Activated T-cell treated with anti-CD3 and anti-CD28 coated beads, Interleukin-2, amount 50 U/mL, for 24 hours (primary cell): Measurements from ENCODE around the gene GGTLC1.

ENCODE experiments used
- DNase-seq: peaks from one replicate; pipeline ENCODE4 v3.0.0-alpha.2; 2020
- H3K27ac Mint-ChIP-seq: 2 replicates; pipeline ENCODE4 v1.8.0; 2020; ENCODE audit warnings: mild to moderate bottlenecking, mixed read lengths
- H3K27me3 Mint-ChIP-seq: 2 replicates; pipeline ENCODE4 v1.8.0; 2020; ENCODE audit warnings: mixed read lengths
- H3K36me3 Mint-ChIP-seq: 2 replicates; pipeline ENCODE4 v1.8.0; 2020; ENCODE audit warnings: low read depth, mixed read lengths
- H3K4me1 Mint-ChIP-seq: 2 replicates; pipeline ENCODE4 v1.8.0; 2020; ENCODE audit warnings: low read depth, mixed read lengths
- H3K4me3 Mint-ChIP-seq: 2 replicates; pipeline ENCODE4 v1.8.0; 2020; ENCODE audit warnings: mild to moderate bottlenecking, moderate library complexity, mixed read lengths
- H3K9me3 Mint-ChIP-seq: 2 replicates; pipeline ENCODE4 v1.8.0; 2020; ENCODE audit warnings: mixed read lengths

GGTLC1 gene

DNA sequence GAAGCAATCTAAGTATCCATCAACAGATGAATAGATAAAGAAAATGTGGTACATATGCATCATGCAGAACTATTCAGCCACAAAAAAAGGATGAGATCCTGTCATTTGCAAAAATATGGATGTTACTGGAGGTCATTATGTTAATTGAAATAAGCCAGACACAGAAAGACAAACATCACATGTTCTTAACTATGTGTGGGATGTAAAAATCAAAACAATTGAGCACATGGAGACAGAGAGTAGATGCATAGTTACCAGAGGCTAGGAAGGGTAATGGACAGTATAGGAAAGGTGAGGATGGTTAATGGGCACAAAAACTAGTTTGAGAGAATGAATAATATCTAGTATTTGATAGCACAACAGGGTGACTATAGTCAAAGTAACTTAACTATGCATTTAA, 26.3 kb downstream of the GGTLC1 start:
- Mint-ChIP-seq H3K4me3 (no peak overlapping the region), H3K36me3 (no peaks in the 10 kb centered on the region), H3K27ac (no peak overlapping the region), H3K9me3 (peaks cover 12% of the 10 kb centered on the region), H3K4me1 (no peaks in the 10 kb centered on the region), H3K27me3 (peaks cover 27% of the 10 kb centered on the region)
- DNase-seq, result no peak

DNA sequence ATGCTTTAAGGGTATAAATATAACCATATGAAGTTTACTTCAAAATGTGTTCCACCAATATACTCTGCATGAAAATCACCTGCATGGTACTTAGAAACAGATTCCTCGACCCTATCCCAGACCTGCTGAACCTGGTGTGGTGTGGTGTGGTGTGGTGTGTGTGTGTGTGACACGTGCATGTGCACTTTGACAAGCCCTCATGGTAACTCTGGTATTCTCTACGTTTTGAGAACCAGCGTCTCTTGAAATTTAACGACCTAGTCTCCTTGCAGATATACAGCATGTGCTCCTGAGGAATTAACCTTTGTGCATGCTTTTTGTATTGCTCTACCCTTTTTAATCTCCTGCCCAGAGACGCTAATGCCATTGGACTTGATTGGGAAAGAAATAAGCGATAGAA, 29.5 kb downstream of the GGTLC1 start:
- Mint-ChIP-seq H3K27me3 (peaks cover 24% of the 10 kb centered on the region), H3K4me3 (no peak overlapping the region), H3K27ac (no peak overlapping the region), H3K4me1 (no peaks in the 10 kb centered on the region), H3K9me3 (peaks cover 4% of the 10 kb centered on the region), H3K36me3 (no peaks in the 10 kb centered on the region)
- DNase-seq, result no peak

DNA sequence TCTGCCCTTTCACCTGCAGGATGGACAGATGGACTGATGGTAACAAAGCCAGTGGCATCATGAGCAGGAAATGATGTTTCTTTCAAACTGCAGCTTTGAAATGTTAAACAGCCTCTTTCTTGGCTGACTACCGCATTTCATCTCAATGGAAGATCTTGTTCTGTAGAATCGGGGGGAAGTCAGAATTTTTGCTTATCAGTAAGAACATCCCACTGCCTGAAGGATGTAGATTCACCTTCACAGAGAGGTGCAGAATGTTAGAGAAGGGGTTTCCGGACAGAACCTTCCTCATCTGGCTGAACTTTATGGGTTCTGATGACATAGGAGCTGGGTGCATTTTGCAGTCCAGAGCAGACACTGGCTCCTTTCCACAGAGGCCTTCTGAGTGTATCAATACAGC, 32.7 kb downstream of the GGTLC1 start:
- Mint-ChIP-seq H3K27ac (no peak overlapping the region), H3K4me3 (no peak overlapping the region), H3K4me1 (no peaks in the 10 kb centered on the region), H3K36me3 (no peaks in the 10 kb centered on the region), H3K9me3 (no peaks in the 10 kb centered on the region), H3K27me3 (peaks cover 32% of the 10 kb centered on the region)
- no peak for DNase-seq

DNA sequence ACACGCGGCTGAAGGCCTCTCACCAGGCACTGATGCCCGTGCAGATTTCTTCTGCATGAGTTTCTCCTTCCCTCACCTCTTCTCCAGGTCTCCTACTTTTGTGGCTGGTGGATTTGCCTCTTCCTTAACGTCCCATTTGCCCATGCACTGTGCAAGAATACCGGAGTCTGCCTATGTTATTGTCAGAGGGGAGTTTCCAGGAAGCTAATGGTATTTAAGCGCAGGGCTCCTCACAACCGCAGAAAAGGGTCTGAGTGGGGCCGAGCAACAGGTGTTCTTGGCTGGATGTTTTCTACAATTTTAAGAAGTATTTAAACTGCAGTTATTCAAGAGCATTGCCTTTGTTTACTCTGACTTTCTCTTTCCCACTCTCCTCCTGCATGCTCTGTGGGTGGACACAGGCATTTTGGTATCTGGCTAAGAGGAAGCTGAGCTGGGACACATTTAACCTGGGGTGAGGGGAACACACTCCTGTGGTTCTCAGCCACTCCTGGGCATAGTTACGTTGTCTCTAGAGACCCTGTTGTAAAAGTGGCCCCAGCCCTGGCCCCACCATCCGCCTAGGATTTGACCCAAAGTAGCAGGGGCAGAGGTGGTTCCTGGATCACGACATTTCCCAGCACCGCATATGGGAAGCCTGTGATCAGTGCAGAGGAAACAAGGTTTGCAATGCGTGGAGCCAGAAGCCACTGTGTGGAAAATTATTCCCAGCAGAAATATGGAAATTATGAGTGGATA, 34.4 kb downstream of the GGTLC1 start:
- Mint-ChIP-seq H3K36me3 (no peaks in the 10 kb centered on the region), H3K27me3 (peaks cover 31% of the 10 kb centered on the region), H3K9me3 (no peaks in the 10 kb centered on the region), H3K4me3 (no peak overlapping the region), H3K27ac (no peak overlapping the region), H3K4me1 (no peaks in the 10 kb centered on the region)
- no peak for DNase-seq

DNA sequence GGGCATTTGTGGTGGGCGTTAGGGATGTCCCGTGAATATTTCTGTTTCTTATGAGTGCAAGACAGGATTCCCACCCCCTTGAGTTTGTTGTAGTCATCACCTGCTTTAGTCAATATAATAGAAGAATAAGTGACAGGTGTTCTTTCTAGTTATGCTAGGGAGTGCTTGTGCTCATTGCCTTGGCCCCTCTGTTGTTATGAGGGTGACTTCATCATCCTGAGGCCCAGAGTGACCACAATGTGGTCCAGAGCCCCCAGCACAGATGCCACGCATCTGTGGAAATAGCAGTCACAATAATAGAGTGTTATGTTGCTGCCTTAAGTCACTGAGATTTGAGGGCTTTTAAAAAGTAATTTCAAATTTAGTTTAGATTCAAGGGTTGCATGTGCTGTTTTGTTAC, 42.4 kb downstream of the GGTLC1 start:
- Mint-ChIP-seq H3K27me3 (peaks cover 11% of the 10 kb centered on the region), H3K4me3 (no peak overlapping the region), H3K9me3 (no peaks in the 10 kb centered on the region), H3K36me3 (no peaks in the 10 kb centered on the region), H3K4me1 (no peaks in the 10 kb centered on the region), H3K27ac (no peak overlapping the region)
- no peak for DNase-seq

DNA sequence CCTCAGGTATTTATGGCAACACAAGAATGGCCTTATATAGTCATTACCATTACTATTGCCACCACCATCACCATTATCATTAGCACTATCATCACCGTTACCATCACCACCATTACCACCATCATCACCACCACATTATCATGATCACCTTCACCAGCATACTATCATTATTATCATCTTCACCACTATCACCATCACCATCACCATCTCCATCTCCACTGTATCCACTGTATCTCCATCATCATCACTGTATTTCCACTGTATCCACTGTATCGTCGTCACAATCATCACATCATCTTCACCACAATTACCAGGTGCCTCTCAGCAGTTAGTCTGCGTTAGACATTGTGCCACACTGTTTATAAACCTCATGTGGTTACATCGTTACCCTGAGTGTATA, 45.3 kb downstream of the GGTLC1 start:
- no peak overlapping the region for H3K4me3 Mint-ChIP-seq
- H3K27me3 Mint-ChIP-seq, result no peaks in the 10 kb centered on the region
- no peak for DNase-seq
- H3K36me3 Mint-ChIP-seq, result no peaks in the 10 kb centered on the region
- H3K27ac Mint-ChIP-seq, result no peak overlapping the region
- H3K4me1 Mint-ChIP-seq, result no peaks in the 10 kb centered on the region
- no peaks in the 10 kb centered on the region for H3K9me3 Mint-ChIP-seq

DNA sequence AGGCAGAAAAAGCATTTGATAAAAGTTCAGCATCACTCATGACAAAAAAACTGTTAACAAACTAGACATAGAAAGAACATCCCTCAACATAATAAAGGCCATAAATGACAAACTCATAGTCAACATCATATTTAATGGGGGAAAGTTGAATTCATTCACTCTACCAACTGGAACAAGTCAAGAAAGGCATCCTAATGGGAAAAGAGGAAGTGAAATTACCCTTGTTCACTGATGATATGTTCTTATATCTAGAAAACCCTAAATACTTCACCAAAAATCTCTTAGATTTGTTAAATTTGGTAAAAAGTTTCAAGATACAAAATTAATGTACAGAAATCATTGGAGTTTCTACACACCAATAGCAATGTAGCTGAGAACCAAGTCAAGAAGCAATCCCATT, 48.9 kb downstream of the GGTLC1 start:
- H3K9me3 Mint-ChIP-seq, result no peaks in the 10 kb centered on the region
- H3K27me3 Mint-ChIP-seq, result no peaks in the 10 kb centered on the region
- no peak for DNase-seq
- no peaks in the 10 kb centered on the region for H3K36me3 Mint-ChIP-seq
- no peak overlapping the region for H3K27ac Mint-ChIP-seq
- H3K4me3 Mint-ChIP-seq, result no peak overlapping the region
- no peaks in the 10 kb centered on the region for H3K4me1 Mint-ChIP-seq

DNA sequence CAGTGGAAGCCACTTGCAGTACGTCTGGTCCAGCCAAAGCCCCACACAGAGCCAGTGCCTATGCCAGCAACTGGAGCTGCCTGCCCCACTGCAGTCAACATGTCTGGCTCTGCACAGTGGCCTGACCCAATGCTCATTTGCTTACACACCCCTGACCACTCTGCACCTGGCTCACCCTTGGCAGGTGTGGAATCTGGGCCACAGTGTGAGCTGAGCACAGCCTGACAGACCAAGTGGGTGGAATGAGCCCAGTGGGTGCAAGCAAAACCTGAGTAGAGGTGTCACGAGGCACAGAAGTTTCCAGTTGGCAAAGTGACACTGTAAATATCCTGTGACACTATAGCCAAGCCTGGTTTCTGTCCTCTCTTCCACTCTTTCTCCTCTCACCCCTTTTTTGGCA, 49.5 kb downstream of the GGTLC1 start:
- H3K4me1 Mint-ChIP-seq, result no peaks in the 10 kb centered on the region
- H3K36me3 Mint-ChIP-seq, result no peaks in the 10 kb centered on the region
- no peak for DNase-seq
- no peaks in the 10 kb centered on the region for H3K27me3 Mint-ChIP-seq
- no peaks in the 10 kb centered on the region for H3K9me3 Mint-ChIP-seq
- no peak overlapping the region for H3K27ac Mint-ChIP-seq
- no peak overlapping the region for H3K4me3 Mint-ChIP-seq

DNA sequence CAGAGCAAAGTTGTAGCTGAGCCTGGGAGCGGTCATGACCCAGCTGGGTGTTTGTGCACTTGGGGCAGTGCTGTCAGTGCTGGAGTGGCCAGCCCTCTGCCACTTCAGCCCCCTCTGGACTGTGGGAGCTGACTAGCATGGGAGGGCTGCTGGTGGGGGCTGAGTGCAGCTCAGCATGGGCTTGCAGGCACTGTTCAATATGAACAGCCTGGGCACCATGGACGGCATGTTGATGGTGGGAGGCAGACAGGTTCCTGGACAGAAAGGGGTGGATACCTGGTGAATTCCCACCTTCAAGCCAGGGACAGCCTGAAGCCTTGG, 50.5 kb downstream of the GGTLC1 start:
- Mint-ChIP-seq H3K27me3 (no peaks in the 10 kb centered on the region), H3K4me3 (no peak overlapping the region), H3K27ac (no peak overlapping the region), H3K4me1 (no peaks in the 10 kb centered on the region), H3K36me3 (no peaks in the 10 kb centered on the region), H3K9me3 (no peaks in the 10 kb centered on the region)
- no peak for DNase-seq

DNA sequence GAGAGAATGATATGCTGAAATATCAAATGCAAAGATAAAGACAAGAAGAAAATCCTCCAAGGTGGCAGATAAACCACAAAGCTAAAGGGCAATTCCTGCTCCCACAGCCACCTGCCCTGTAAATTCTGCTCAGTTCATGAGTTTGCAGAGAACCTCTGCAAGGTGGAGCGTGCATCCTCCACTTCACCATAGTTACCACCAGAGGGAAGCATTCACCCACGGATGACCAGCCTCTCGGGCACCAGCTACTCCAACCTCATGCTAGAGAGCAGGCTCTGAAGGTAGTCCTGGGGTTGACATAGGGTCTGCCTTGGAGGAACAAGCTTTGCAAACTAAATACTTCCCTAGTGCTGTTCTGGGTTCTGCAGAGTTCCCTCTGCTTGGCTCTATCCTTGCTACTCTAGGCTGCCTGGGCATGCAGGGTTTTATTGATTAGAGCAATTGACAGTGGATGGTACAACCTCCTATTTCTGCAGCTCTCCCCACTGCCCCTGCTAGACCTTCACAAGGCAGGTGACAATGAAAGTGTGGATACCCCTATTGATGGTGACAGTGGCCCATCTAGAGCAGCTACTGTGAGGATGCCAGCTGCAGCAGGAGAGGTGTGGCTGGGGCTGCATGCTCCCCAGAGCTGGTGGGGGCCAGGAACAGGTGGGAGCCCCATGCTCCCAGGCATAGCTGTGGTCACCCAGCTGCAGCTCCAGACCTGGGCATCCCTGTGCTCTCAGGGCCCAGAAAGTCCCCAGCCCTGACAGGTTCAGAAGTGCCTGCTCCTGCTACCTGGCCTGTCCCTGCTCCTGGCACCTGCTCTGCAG, 51.1 kb downstream of the GGTLC1 start:
- H3K27me3 Mint-ChIP-seq, result no peaks in the 10 kb centered on the region
- no peaks in the 10 kb centered on the region for H3K4me1 Mint-ChIP-seq
- H3K36me3 Mint-ChIP-seq, result no peaks in the 10 kb centered on the region
- no peak overlapping the region for H3K27ac Mint-ChIP-seq
- H3K4me3 Mint-ChIP-seq, result no peak overlapping the region
- no peaks in the 10 kb centered on the region for H3K9me3 Mint-ChIP-seq
- DNase-seq, result peak; percentile 66
